Adrenal gland (tissue), 5 donors: ENCODE data around the gene MBP.

ENCODE experiments used
- CTCF ChIP-seq, 6 experiments: fragments of 450-650 bp in 4 of 6; fragments of 200-600 bp in 2 of 6; sonication (generic) in 1 of 6; IDR thresholded peaks; 1 replicate in 5 of 6; 2 replicates in 1 of 6; pipeline versions ENCODE4 v1.5.1 to v1.8.0; 2016 to 2021; ENCODE audit warnings: antibody characterized with exemption in 6 of 6, mild to moderate bottlenecking in 2 of 6, moderate library complexity in 1 of 6
- POLR2A ChIP-seq, 2 donors: fragments of 450-650 bp; IDR thresholded peaks; one replicate each; pipeline ENCODE4 v1.6.1; 2017; ENCODE audit warnings: antibody characterized with exemption in 2 of 2, mild to moderate bottlenecking in 2 of 2, moderate library complexity in 1 of 2
- donor health status: DM: no; HTN: no; CAD: no.

- TF ChIP-seq POLR2A (IDR thresholded peaks at IDR 0.05): no peak
- TF ChIP-seq CTCF (IDR thresholded peaks at IDR 0.05): no peak
Observed at GRCh38 chr18:77057006-77057395, 75.6 kb downstream of the MBP start.
